ENCODE data around the gene ZNF608.

Gene ZNF608

DNA sequence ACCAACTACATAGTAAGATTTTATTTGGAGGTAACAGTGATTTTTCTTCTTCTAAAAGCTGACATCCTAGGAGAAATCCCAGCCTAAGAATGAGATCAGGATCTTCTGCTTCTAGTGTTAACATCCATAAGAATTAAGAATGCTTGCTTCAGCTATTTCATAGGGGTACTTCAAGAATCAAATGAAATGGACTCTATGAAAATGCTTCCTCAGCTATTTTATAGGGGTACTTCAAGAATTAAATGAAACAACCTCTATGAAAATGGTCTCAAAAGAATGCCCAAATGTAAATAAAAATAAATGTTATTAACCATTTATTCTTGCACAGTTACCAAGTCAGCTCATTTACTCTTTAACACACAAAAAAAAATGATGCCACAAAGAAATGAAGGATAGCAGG is 31.5 kb downstream of the ZNF608 start:
- DNase-seq (no peak), ATAC-seq (no peak)

DNA sequence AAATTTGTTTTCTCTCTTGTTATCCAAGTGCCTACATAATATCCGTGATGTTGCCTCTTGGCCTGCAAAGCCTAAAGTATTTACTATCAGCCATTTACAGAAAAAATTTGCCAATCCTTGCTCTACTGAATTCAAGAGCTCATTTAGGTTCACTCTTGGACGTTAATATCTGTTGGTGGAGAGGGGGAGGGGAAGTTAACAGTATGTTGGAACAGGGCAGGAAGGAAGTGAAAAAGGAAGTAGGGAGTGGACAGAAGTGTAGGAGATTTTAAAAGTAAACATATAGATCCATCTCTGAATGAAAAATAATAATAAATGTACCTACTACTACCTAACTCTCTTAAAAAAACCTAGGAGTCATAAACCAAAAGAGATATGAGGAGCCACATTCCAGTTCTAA is 32.8 kb downstream of the ZNF608 start:
- DNase-seq (no peak), ATAC-seq (no peak)

DNA sequence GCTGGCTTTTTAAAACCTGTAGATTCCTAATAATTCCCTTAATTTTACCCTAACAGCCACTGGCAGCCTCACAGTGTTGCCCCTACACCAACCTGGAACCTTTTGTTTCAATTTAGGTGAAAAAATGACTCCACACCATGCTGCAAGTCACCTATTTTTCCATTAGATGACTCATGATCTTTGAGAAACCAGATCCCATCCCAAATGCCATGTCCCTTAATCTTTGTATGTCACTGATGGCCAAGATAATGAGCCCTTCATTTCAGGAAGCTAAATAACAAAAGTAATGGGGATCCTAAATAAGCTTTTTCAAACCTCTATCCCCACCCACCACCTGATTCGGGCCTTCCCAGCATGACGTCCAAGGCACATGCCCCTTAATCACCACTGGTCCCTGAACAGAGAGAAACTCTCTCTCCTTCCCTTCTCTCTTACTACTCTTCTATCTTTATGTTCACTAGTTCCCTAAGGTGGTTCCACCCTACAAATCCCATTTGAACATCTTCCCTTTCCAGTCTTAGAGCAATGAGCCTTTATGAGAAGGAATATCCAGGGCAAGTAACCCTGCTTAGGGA is 33.6 kb downstream of the ZNF608 start:
- DNase-seq (no peak), ATAC-seq (no peak)

DNA sequence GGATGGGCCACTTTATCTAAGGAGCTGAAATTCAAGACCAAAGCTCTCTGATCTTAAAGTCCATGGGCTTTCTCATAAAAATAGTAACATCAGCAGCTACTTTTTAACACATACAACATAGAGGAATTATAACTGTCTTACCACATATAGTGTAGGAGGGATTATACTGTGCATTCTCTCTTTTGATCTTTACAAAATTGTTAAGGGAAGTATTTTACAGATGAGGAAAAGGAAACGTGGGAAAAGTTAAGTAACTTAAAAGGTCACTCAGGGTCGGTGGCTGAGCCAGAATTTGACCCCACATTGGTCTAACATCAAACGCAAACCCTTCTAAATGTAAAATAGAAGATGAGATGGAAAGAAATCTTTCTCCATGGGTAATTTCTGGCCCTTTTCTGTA is 38.4 kb downstream of the ZNF608 start:
- ATAC-seq (no peak), DNase-seq (no peak)

DNA sequence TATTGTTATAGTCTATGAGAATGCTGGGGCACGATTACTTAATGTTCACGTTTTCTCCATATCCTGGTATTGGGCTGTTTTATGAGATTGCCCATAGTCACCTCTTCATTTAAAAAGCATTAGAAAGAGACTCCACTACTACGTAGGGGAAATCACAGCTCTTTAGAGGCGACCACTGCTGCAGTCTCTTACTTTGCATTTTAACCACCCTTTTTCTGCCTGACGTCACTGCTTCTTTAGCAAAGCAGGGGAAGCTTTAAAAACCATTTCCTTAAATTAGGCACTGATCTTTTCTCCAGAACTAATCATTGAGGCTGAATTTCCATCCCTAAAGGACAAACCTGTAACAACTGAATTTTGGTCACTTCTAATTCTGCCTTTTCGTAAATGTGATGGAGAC is 38.9 kb downstream of the ZNF608 start:
- DNase-seq, result no peak
- no peak for ATAC-seq

DNA sequence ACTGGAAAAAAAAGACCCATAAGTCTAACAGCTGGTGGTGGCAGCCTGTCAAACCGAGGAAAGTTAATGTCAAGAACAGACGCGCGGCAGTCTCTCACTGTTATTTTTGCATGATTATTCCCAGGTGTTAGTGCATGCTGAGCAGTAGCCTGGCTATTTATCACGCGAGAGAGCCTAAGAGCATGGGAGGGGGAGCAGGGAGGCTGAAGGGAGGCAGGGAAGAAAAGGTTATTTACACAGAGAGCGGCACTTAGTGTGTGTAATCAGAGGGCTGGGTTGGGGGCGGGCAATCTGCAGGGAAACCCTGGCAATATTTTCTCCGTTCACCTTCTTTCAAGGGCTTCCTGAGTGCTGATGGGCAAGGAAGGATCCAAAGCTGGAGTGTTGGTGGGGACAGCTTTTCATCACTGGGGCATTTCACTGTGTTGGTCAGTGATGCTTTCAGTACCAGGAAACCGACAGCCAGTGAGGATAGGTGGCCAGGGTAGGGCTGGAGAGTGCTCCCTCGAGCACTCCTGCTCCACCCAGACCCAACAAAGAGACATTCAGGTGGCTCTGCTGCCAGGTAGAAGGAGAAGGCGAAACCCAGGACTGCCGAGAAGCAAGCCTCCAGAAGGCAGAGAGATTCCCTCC is 39.6 kb downstream of the ZNF608 start:
- no peak for ATAC-seq

DNA sequence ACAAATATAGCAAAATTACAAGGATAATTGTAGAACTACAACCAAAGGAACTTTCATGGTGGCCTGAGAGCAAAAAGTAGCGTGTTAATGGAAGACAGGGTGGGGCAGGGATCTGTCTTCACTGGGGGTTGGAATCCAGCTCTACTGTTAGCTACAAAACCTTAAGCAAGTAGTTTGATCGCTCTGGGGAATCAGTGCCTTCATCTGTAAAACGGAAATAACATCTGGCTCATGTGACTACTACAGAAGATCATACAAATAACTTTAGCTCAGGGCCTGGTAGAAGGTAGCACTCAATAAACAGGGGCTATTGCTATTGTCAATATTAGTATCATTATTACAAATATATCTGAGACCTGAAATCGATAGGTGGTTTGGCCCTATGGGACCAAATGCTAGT is 40.4 kb downstream of the ZNF608 start:
- no peak for DNase-seq
- ATAC-seq, result no peak

More for the DNA sequence above, 39.6 kb downstream of the ZNF608 start:
- no peak for DNase-seq

DNA sequence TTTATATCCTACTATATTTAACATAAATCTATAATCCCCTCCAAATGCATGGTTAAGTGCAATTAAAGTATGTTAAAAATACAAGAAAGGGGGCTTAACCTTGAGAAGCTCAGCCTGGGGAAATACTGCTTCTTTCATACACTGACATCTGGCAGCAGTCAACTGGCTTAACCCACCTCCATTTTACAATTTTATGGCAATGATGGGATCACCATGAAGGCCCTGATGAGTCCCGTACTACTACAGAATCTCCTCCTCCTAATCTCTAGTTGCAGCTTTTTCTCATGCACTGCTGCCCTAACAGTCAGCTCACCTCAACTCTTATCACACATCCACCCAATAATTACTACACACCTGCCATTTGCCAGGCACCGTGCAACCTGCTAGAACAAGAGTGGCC is 40.9 kb downstream of the ZNF608 start:
- no peak for DNase-seq
- no peak for ATAC-seq

DNA sequence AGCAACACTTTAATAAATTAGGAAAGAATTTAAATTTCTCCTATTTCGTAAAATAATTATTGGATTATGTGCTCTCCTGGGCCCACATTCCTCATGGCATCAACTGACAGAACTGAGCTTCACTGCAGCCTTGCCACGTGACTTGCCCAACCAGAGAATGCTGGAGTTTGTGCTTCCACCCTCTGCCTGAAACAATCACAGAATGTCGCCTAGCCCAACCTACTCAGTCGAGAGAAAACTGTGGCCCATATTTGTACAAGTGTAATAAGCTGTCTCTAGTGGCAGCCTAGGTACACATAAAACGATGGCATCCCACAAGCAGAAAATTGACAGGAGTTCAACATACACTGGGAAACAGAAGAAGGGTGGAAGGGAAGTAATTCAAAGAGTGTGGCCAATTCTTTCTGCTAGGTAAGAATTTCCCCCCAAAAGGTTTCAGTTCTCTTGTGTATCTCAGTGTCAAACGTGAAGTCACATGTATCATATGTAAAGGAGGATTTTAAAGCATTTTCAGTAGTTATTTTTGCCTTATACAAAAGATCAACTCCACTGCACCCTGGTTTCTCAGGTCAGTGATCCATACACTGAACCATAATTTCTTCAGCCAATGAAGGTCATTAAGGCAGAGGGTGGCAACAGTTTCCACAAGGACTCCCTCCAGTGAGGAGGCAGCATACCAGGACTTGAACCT is 41.7 kb downstream of the ZNF608 start:
- ATAC-seq (peak; percentile 19), DNase-seq (no peak)

DNA sequence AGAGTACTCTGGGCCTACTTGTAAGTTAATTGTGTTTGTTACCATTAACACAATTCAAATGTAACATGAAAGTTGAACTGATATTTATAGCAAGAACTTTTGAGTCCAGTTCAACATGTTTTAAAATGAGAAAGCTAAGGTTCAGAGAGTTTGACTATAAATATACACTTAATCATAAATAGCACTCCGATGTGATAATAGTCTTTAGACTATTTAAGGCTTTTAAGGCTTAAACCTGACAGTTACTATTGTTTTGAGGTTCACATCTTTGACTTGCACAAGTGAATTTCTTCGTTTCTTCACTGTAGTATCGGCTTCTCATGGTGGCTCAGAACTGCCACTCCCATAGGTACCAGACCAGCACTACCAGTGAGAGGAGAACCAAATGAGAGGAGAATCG is 42.4 kb downstream of the ZNF608 start:
- DNase-seq (no peak), ATAC-seq (no peak)

DNA sequence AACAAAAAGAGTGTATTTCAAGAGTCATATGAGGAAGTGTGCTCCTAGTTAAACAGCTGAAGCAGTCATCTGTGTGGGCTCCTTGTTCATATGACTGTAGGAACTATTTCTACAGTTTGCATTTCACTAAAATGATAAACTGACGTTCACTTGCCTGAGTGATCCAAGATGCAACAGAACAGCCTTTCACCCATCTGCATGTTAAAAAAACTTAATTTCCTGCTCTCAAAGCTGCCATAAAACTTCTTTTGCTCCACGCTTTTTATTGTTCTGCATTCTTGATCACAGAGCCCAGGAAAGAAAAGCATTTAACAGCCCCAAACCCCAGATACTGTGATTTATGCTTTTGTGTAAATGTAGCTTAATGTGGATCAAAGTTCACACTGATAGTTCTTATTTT is 43.9 kb downstream of the ZNF608 start:
- DNase-seq, result no peak
- no peak for ATAC-seq

DNA sequence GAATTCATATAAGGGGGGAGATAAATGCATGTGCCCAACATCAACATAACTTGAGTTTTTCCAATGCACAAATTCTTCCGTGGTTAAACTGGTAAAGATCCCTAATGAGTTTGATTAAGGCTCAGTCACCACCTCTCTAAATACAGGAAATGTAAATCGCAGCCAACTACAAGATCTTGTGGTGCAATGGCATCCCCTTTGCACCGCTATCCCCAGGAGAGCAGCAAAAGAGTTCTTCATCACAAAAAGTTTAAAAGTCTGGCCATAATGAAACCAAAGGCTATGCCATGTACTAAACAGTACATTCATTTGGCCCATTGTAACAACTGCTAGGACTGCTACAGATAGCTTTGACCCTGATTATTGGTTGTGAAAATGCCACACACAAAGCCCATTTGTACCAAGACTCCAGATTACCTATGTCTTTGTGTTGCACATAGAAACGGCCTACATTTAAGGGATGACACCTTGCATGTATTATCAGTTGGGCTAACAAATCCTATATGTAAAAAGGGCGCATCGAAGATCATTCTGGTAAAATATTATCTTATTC is 44.5 kb downstream of the ZNF608 start:
- no peak for ATAC-seq
- DNase-seq, result no peak

DNA sequence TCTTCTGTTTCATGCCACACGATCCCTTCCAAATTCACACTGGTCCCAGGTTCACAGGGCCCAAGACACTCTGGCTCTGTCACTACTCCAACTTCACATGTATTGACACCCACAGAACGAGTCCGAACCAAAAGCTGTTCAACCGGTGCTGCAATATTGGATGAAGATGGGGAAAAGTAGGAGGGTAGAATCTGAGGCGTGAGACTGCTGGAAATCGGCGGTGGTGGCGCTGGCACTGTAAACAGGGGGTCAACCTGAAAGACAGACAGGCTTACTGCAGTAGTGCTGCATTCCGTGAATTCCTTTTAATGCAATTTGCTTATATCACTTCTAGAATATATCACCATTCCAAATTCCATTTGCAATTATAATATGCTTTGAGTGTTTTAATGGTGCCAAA is 45.4 kb downstream of the ZNF608 start:
- ATAC-seq, result no peak
- no peak for DNase-seq

DNA sequence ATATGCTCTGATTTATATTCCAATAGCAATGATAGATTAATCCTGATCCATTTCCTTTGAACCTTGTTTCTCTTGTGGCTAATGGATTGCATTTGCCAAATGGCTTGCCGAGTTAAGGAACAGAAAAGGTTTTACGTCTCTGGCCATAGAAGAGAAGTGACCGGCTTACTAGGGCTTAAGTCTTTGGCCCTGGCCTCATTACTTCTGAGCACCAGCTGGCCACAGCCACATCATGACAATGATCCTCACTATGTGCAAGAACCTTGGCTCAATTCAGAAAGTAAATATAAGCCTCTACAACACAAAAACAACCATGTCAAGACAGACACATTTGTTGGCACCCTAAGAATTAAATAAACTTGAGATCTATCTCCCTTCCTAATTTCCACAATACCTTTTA is 46.1 kb downstream of the ZNF608 start:
- ATAC-seq (no peak), DNase-seq (no peak)

DNA sequence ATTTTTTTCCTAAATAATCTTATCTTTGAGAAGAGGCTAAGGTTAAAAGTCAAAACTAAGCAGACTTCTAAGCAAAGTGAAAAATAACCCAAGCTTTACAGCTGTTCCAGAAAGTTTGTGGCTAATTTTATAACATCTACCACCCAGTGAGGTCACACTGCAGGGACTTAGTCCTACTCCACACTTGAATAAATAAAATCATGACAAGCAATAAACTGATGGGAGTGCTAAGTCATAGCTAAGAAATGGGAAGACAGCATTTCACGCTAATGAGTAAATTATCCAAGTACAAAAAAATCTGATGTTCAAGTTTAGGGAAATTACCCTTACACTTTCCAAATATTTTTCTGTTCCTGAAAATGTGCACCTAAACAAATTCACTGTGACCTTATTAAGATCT is 47.7 kb downstream of the ZNF608 start:
- no peak for ATAC-seq
- DNase-seq, result no peak

DNA sequence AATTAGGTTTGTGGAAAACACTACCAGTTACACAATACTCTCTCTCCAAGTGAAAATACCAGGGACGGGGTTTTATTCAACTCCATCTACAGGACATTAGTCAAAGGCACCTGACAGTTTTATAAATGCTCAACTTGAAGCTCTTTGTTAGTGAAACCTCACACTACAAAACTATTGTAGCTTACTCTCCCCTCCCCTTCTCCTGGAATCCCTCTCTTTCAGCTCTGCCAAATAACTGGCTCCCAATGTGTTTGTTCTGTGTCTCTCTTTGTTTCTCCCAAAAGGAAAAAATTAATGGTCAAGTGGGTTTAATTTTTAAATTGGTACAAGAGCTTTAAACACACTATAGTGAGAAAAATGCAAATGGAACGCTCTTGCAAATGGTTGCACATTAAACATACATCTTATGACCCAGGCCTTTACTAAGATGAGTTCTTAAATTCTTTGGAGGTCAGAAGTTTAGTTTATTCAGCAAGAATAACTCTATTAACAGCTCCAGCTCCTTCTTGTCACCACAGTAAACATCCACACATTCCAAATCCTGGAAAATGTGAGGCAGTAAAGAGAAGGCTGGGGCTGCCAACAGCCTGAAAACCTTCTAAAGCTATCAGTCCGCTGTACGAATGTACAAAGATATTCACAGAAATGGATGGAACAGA is 48.4 kb downstream of the ZNF608 start:
- ATAC-seq (no peak), DNase-seq (no peak)

DNA sequence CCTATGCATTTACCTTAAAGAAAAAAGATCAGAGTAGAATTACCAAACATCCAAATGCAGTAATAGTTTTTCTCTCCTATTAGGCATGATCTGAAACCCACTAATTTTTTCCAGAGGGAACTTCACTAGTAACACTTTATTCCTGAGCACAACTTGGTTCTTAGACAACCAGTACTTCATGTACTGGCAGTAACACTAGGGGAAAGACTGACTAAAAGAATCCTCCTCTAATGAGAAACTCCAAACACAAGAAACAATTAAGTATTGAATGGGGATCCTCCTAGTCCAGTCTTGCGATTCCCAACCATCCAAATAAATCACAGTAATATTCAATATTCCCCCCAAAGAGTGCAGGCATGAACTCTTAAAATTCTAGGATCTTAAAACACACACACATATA is 48.9 kb downstream of the ZNF608 start:
- DNase-seq (no peak), ATAC-seq (no peak)

DNA sequence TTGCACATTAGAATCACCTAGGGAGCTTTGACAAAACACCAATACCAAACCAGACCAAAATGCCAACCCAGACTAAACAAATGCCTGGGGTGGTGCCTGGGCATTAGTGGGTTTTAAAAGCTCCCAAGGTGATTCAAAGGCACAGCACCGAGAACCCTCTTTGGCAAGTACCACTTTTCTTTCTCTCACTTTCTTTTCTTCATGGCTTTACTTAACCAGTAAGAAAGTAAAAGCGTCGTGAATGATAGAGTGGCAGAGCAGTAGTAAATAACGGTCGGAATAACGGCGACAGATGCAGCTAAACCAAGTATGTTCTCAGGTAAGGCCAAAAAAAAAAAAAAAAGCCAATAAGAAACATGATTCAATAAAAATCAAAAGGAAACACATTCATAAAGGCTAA is 49.5 kb downstream of the ZNF608 start:
- ATAC-seq, result no peak
- no peak for DNase-seq

Measured in stimulated activated naive CD8-positive, alpha-beta T cell treated with anti-CD3 and anti-CD28 coated beads, Interleukin-15, Interleukin-2, amounts not matched to agents 100 U/mL and 50 U/mL, for 24 hours (primary cell).